Activated CD8-positive, alpha-beta T cell treated with anti-CD3 and anti-CD28 coated beads, Interleukin-2, amount 10 ng/mL, durations not matched to agents 7 days and 5 days (primary cell): Measurements from ENCODE around the gene CSF1. TPM values are rescaled to one million over a fixed set of nuclear protein-coding genes. Genes with fewer than 3 reads are reported as not detected.

Source experiments
- ATAC-seq: fragments of 150-1000 bp; cut with Tn5 transposase; one replicate; pipeline ENCODE4 v1.10.0; 2021; ENCODE audit warnings: moderate library complexity
- CTCF ChIA-PET: fragments of 350-600 bp; sonication (Branson Sonifier 250); formaldehyde crosslinking; loops from one replicate; lab custom pipeline; 2021; ENCODE audit warnings: antibody characterized with exemption; lab: Charles Lee
- POLR2A ChIA-PET: fragments of 350-600 bp; sonication (Branson Sonifier 250); formaldehyde crosslinking; loops from one replicate; lab custom pipeline; 2021; ENCODE audit warnings: antibody characterized with exemption; lab: Charles Lee
- DNase-seq: peaks from one replicate; pipeline ENCODE4 v3.0.0-alpha.2; 2020
- H3K27ac Mint-ChIP-seq: one replicate; pipeline ENCODE4 v1.8.0; 2021; ENCODE audit warnings: mild to moderate bottlenecking, mixed read lengths
- H3K27me3 Mint-ChIP-seq: one replicate; pipeline ENCODE4 v1.8.0; 2021; ENCODE audit warnings: low read depth, mixed read lengths
- H3K36me3 Mint-ChIP-seq: one replicate; pipeline ENCODE4 v1.8.0; 2021; ENCODE audit warnings: low read depth, mixed read lengths
- H3K4me1 Mint-ChIP-seq: one replicate; pipeline ENCODE4 v1.8.0; 2021; ENCODE audit warnings: low read depth, mixed read lengths
- H3K4me3 Mint-ChIP-seq: one replicate; pipeline ENCODE4 v1.8.0; 2021; ENCODE audit warnings: mild to moderate bottlenecking, mixed read lengths
- H3K9me3 Mint-ChIP-seq: one replicate; pipeline ENCODE4 v1.8.0; 2022; ENCODE audit warnings: mixed read lengths; ENCODE audit not compliant: insufficient read depth
- total RNA-seq, 2 experiments: library from RNA; stranded (reverse); gene quantifications; one replicate each; pipeline ENCODE4 v1.2.3, GENCODE V29; 2021

Gene CSF1
- total RNA-seq, 2 experiments from 2014 or later: 40.3 to 41.1 TPM

DNA sequence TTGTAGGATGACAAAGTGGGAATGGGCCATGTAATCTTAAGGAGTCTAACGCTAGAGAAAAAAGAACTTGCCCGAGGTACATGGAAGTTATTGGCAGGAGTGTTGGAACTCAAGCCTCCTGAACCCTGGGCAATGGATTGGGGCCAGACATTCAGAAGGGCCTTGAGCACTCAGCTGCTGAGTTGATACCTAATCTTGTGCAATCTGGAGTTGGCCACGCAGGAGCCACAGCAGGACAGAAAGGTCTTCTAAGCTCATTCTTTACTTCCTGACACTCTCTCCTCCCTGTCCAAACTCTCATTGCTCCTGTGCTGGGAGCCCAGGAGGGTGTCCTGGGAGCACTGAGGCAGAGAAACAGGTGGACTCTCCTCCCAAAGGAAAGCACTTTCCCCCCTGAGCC is 25.1 kb upstream of the CSF1 start:
- H3K27me3 Mint-ChIP-seq: no peaks in the 10 kb centered on the region
- ChIA-PET CTCF (no interaction called here), POLR2A (no interaction called here)
- DNase-seq (no peak), ATAC-seq (no peak)
- no peaks in the 10 kb centered on the region for H3K36me3 Mint-ChIP-seq
- no peak overlapping the region for H3K27ac Mint-ChIP-seq
- no peaks in the 10 kb centered on the region for H3K9me3 Mint-ChIP-seq
- H3K4me1 Mint-ChIP-seq: peaks cover 5% of the 10 kb centered on the region
- no peak overlapping the region for H3K4me3 Mint-ChIP-seq

GRCh38 chr1:109886827-109887226 is 23.8 kb upstream of the CSF1 start:
- no peak for DNase-seq
- ATAC-seq: no peak
- H3K9me3 Mint-ChIP-seq: no peaks in the 10 kb centered on the region
- CTCF ChIA-PET: interaction anchor here (1.9 to 2.2 kb wide), 2 partner anchors 97 to 98 kb away, joined by 4 to 5 read pairs; partner anchors contain the start of gene AHCYL1
- POLR2A ChIA-PET: no interaction called here
- H3K27me3 Mint-ChIP-seq: no peaks in the 10 kb centered on the region
- H3K4me1 Mint-ChIP-seq: peaks cover 16% of the 10 kb centered on the region
- no peak overlapping the region for H3K4me3 Mint-ChIP-seq
- no peaks in the 10 kb centered on the region for H3K36me3 Mint-ChIP-seq
- H3K27ac Mint-ChIP-seq: no peak overlapping the region

DNA sequence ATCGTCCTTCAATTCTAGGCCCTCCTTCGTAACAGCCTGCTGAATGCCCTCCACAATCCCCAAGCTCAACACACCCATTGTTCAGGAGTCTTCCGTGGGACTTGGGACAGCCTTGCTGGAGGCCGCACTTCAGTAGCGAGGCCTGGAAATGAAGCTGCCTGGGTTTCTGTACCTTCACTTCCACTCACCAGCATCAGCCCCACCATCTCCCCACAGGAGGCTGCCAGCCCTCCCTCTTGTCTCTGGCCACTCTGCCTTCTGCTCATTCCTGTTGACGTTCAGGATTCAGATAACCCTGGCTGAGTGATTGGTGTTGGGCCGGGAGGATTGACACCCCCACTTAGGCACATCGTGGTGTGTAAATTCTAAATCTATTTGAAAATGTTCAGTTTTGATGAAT is 23.4 kb upstream of the CSF1 start:
- Mint-ChIP-seq H3K9me3 (no peaks in the 10 kb centered on the region), H3K27me3 (no peaks in the 10 kb centered on the region), H3K4me3 (no peak overlapping the region), H3K36me3 (no peaks in the 10 kb centered on the region), H3K27ac (no peak overlapping the region), H3K4me1 (peaks cover 19% of the 10 kb centered on the region)
- ChIA-PET POLR2A (interaction anchor here (0.9 kb wide), 1 partner anchor 10 kb away, joined by 3 read pairs; no protein-coding TSS in a partner anchor), CTCF (interaction anchor here (1.9 to 2.2 kb wide), 2 partner anchors 96 to 97 kb away, joined by 4 to 5 read pairs; partner anchors contain the start of gene AHCYL1)
- no peak for ATAC-seq
- DNase-seq: no peak

GRCh38 chr1:109887884-109888283 is 22.8 kb upstream of the CSF1 start:
- peaks cover 19% of the 10 kb centered on the region for H3K4me1 Mint-ChIP-seq
- H3K27me3 Mint-ChIP-seq: no peaks in the 10 kb centered on the region
- no peak overlapping the region for H3K27ac Mint-ChIP-seq
- ChIA-PET POLR2A (interaction anchor here (0.9 kb wide), 1 partner anchor 10 kb away, joined by 3 read pairs; no protein-coding TSS in a partner anchor), CTCF (interaction anchor here (1.0 to 2.2 kb wide), 3 partner anchors 96 to 111 kb away, joined by 3 to 5 read pairs (median 4); partner anchors contain the start of gene AHCYL1)
- no peak overlapping the region for H3K4me3 Mint-ChIP-seq
- DNase-seq: no peak
- no peaks in the 10 kb centered on the region for H3K36me3 Mint-ChIP-seq
- no peaks in the 10 kb centered on the region for H3K9me3 Mint-ChIP-seq
- no peak for ATAC-seq

DNA sequence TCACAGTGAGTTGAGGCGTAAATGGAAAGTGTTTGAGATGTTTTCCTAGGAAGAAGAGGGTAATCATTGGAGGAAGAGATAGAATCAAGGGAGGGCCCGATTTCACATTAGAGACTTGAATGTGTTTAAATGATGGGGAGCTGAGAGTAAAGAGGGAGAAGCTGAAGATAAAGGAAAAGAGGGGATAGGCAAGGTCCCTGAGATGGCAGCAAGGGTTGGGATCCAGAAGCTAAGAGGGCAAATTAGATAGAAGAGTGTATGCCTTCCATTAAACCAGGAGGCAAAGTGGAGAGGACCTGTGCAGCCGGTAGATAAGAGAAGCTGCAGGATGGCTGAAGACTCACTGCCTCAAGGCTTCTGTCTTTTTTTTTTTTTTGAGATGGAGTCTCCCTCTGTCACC is 21.6 kb upstream of the CSF1 start:
- Mint-ChIP-seq H3K27me3 (no peaks in the 10 kb centered on the region), H3K9me3 (no peaks in the 10 kb centered on the region), H3K27ac (no peak overlapping the region), H3K4me3 (no peak overlapping the region), H3K4me1 (peaks cover 15% of the 10 kb centered on the region), H3K36me3 (no peaks in the 10 kb centered on the region)
- no peak for ATAC-seq
- POLR2A ChIA-PET: no interaction called here
- CTCF ChIA-PET: interaction anchor here (0.6 to 2.2 kb wide), 3 partner anchors 75 to 98 kb away, joined by 3 to 10 read pairs (median 5); no protein-coding TSS in a partner anchor
- DNase-seq: no peak

- DNase-seq (no peak), ATAC-seq (peak; percentile 48)
- no peak overlapping the region for H3K4me3 Mint-ChIP-seq
- no peaks in the 10 kb centered on the region for H3K27me3 Mint-ChIP-seq
- no peaks in the 10 kb centered on the region for H3K36me3 Mint-ChIP-seq
- ChIA-PET POLR2A (interaction anchor here (0.6 kb wide), 1 partner anchor 12 kb away, joined by 4 read pairs; no protein-coding TSS in a partner anchor), CTCF (interaction anchor here (0.9 to 3.3 kb wide), 4 partner anchors 13 to 121 kb away, joined by 3 to 18 read pairs (median 7); partner anchors contain the start of gene AHCYL1)
- H3K27ac Mint-ChIP-seq: no peak overlapping the region
- peaks cover 15% of the 10 kb centered on the region for H3K4me1 Mint-ChIP-seq
- no peaks in the 10 kb centered on the region for H3K9me3 Mint-ChIP-seq
Measured at GRCh38 chr1:109890115-109890953, 20.3 kb upstream of the CSF1 start.

DNA sequence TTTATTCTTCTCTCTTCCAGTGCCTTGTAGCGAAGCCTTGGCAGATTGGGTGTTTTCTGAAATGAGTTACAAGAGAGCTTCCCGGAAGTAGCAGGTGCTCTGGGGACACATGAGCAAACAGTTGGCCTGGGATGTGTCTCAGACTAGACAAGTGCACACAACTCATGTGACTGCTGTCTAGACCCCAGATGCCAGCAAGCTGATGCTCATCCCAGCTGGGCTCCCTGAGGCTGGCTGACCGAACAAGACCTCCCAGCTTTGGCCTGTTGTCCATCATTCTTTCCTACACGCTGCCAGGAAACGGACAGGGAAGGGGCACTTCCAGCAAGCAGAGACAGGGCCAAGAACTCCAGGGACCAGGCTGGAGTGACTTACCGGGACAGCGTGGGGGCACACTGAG is 18.7 kb upstream of the CSF1 start:
- Mint-ChIP-seq H3K4me1 (peaks cover 16% of the 10 kb centered on the region), H3K27me3 (no peaks in the 10 kb centered on the region), H3K27ac (no peak overlapping the region), H3K36me3 (no peaks in the 10 kb centered on the region), H3K4me3 (no peak overlapping the region), H3K9me3 (no peaks in the 10 kb centered on the region)
- ChIA-PET CTCF (interaction anchor here (1.4 to 3.3 kb wide), 5 partner anchors 9 to 115 kb away, joined by 3 to 18 read pairs (median 6); partner anchors contain the start of gene AHCYL1), POLR2A (interaction anchor here (0.9 to 1.4 kb wide), 3 partner anchors 10 to 143 kb away, joined by 3 to 5 read pairs (median 4); partner anchors contain the start of genes CSF1 and STRIP1)
- DNase-seq (no peak), ATAC-seq (no peak)

DNA sequence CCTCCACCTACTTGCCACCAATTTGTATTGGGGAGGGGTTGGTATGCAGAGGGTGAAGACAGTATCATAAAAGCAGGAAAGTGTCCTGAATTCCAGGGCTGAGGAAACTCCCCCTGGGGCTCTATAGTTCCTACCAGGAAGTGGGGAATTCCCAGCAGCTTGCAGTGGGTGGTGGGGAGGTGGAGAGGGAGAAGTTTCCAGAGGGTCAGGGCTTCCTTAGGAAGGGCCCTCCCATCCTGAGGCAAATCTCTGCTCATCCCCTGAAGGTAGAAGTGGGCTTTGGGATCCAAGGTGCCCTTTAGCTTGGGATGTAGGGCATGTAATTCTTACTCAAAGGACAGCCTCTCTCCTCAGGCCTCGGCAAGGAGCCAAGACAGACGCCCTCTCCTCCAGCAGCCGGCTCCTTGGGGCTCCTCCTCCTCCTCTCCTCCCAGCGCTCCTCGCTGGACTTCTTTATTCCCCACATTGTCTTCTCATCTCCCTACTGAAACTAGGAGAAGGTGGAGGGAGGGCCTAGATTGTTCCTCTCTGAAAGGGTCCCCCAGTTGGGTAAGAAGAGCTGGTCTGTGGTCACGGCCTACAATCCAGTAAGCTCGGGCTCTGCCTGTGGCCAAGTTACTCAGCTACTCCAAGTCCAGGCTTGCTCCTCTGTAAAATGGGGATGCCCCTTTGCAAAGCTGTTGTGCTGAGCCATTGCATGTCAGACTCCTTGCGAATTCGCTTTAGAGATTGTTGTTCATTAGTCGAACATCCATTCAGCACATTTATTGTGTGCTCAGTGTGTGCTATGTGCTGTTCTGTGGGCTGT is 17.9 kb upstream of the CSF1 start:
- H3K27ac Mint-ChIP-seq: no peak overlapping the region
- peaks cover 21% of the 10 kb centered on the region for H3K4me1 Mint-ChIP-seq
- DNase-seq (no peak), ATAC-seq (no peak)
- no peaks in the 10 kb centered on the region for H3K9me3 Mint-ChIP-seq
- H3K27me3 Mint-ChIP-seq: no peaks in the 10 kb centered on the region
- ChIA-PET POLR2A (interaction anchor here (1.0 to 1.4 kb wide), 2 partner anchors 18 to 142 kb away, joined by 3 to 5 read pairs; partner anchors contain the start of genes CSF1 and STRIP1), CTCF (interaction anchor here (1.4 to 3.3 kb wide), 4 partner anchors 10 to 102 kb away, joined by 5 to 18 read pairs (median 6); partner anchors contain the start of gene AHCYL1)
- H3K4me3 Mint-ChIP-seq: no peak overlapping the region
- H3K36me3 Mint-ChIP-seq: no peaks in the 10 kb centered on the region

GRCh38 chr1:109893532-109894171 is 17.0 kb upstream of the CSF1 start:
- POLR2A ChIA-PET: no interaction called here

DNA sequence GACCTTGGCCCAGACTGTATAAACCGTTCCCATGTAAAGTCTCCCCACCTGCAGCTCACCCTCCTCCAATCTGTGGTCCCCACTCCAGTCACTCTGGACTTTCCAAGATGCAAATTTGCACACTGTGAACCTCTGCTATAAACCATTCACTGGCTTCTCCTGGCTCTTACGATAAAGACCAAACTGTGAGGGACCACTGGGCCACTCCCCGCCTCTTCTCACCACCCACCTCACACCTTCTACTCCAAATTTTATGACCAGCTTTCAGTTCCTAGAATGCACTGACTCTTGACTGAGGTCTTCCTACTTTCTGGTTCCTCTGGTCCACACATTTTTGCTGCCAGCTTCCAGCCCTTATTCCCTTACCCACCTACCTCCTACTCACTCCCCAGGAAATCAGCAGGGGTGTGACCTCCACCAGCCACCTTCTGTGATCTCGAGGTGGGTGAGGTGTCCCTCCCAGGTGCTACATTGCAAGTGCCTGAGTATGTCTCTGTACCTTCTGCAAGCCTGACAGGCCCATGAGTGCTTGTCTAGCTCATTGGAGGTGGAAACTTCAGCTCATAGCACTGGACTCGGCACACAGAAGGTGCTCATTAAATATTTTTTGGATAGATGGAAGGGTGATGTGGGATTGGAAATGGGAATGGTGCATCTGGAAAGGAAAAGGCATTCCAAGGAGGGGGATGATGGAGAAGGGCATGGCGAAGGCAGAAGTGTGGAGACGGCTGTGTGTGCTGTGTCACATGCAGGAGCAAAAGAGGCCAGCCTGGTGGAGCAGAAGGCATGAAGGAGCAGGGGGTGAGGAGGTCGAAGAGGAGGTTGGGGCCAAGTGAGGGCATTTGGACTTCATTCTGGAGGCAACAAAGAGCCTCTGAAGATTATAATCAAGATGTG is 15.6 kb upstream of the CSF1 start:
- ATAC-seq (no peak), DNase-seq (no peak)
- Mint-ChIP-seq H3K36me3 (no peaks in the 10 kb centered on the region), H3K4me1 (peaks cover 23% of the 10 kb centered on the region), H3K4me3 (no peak overlapping the region), H3K27ac (no peak overlapping the region), H3K9me3 (no peaks in the 10 kb centered on the region), H3K27me3 (no peaks in the 10 kb centered on the region)
- ChIA-PET POLR2A (interaction anchor here (0.6 to 1.5 kb wide), 3 partner anchors 11 to 104 kb away, joined by 3 to 4 read pairs (median 3); no protein-coding TSS in a partner anchor), CTCF (interaction anchor here (1.6 to 2.5 kb wide), 2 partner anchors 17 to 104 kb away, joined by 4 to 12 read pairs; no protein-coding TSS in a partner anchor)

More at GRCh38 chr1:109893532-109894171, 17.0 kb upstream of the CSF1 start:
- DNase-seq: no peak
- Mint-ChIP-seq H3K27ac (no peak overlapping the region), H3K4me1 (peaks cover 21% of the 10 kb centered on the region), H3K27me3 (no peaks in the 10 kb centered on the region), H3K9me3 (no peaks in the 10 kb centered on the region), H3K36me3 (no peaks in the 10 kb centered on the region), H3K4me3 (no peak overlapping the region)
- ATAC-seq: no peak
- CTCF ChIA-PET: interaction anchor here (2.1 kb wide), 1 partner anchor 11 kb away, joined by 5 read pairs; no protein-coding TSS in a partner anchor
